ENCODE measurements around the gene TNFRSF17. TPM values are rescaled to one million over a fixed set of nuclear protein-coding genes. Genes with fewer than 3 reads are reported as not detected.
"Not testable (repeated sequence)": the region's sequence is repeated elsewhere in the genome, so short reads cannot be mapped to it uniquely, and the experiment has no call there.

Gene TNFRSF17
- polyA plus RNA-seq, 3 donors = 0.15 to 0.34 (median 0.19) TPM

GRCh38 chr16:11966173-11966572, 1.2 kb downstream of the TNFRSF17 start:
- DNase-seq (ENCODE audit: extremely low read depth in 1 of 11, low read depth in 9 of 11, low spot score in 4 of 11) = no peak

- no peak for DNase-seq (ENCODE audit: extremely low read depth in 1 of 11, low read depth in 9 of 11, low spot score in 4 of 11)
Measured at GRCh38 chr16:11967195-11967911, 2.3 kb downstream of the TNFRSF17 start.

GRCh38 chr16:11968577-11968976, 3.6 kb downstream of the TNFRSF17 start:
- DNase-seq (ENCODE audit: extremely low read depth in 1 of 11, low read depth in 9 of 11, low spot score in 4 of 11) = no peak

GRCh38 chr16:11970292-11970691, 5.3 kb downstream of the TNFRSF17 start:
- not testable (repeated sequence) for DNase-seq (ENCODE audit: extremely low read depth in 1 of 11, low read depth in 9 of 11, low spot score in 4 of 11)

- no peak for DNase-seq (ENCODE audit: extremely low read depth in 1 of 11, low read depth in 9 of 11, low spot score in 4 of 11)
Measured at GRCh38 chr16:11972128-11972527, 7.1 kb downstream of the TNFRSF17 start.

GRCh38 chr16:11973070-11973469, 8.1 kb downstream of the TNFRSF17 start:
- no peak for DNase-seq (ENCODE audit: extremely low read depth in 1 of 11, low read depth in 9 of 11, low spot score in 4 of 11)

GRCh38 chr16:11976850-11977375, 11.9 kb downstream of the TNFRSF17 start:
- DNase-seq (ENCODE audit: extremely low read depth in 1 of 11, low read depth in 9 of 11, low spot score in 4 of 11) = no peak

GRCh38 chr16:11977376-11978041, 12.5 kb downstream of the TNFRSF17 start:
- no peak for DNase-seq (ENCODE audit: extremely low read depth in 1 of 11, low read depth in 9 of 11, low spot score in 4 of 11)

- DNase-seq (ENCODE audit: extremely low read depth in 1 of 11, low read depth in 9 of 11, low spot score in 4 of 11) = no peak
Measured at GRCh38 chr16:11978080-11978479, 13.1 kb downstream of the TNFRSF17 start.

GRCh38 chr16:11979013-11979672, 14.1 kb downstream of the TNFRSF17 start:
- DNase-seq (ENCODE audit: extremely low read depth in 1 of 11, low read depth in 9 of 11, low spot score in 4 of 11) = no peak

- DNase-seq (ENCODE audit: extremely low read depth in 1 of 11, low read depth in 9 of 11, low spot score in 4 of 11) = no peak
Measured at GRCh38 chr16:11980136-11980844, 15.3 kb downstream of the TNFRSF17 start.

- DNase-seq (ENCODE audit: extremely low read depth in 1 of 11, low read depth in 9 of 11, low spot score in 4 of 11) = no peak
Measured at GRCh38 chr16:11985250-11985649, 20.2 kb downstream of the TNFRSF17 start.

GRCh38 chr16:11986521-11987057, 21.6 kb downstream of the TNFRSF17 start:
- DNase-seq (ENCODE audit: extremely low read depth in 1 of 11, low read depth in 9 of 11, low spot score in 4 of 11) = no peak

GRCh38 chr16:11988258-11988978, 23.4 kb downstream of the TNFRSF17 start:
- no peak for DNase-seq (ENCODE audit: extremely low read depth in 1 of 11, low read depth in 9 of 11, low spot score in 4 of 11)

GRCh38 chr16:11990702-11991390, 25.8 kb downstream of the TNFRSF17 start:
- DNase-seq (ENCODE audit: extremely low read depth in 1 of 11, low read depth in 9 of 11, low spot score in 4 of 11) = peak in 5 of 11 donors; percentile 15 to 73 (median 53)

GRCh38 chr16:11992008-11992584, 27.1 kb downstream of the TNFRSF17 start:
- DNase-seq (ENCODE audit: extremely low read depth in 1 of 11, low read depth in 9 of 11, low spot score in 4 of 11) = no peak
